Measurements from ENCODE around the gene SSBP3.

- no peak for TF ChIP-seq CTCF (IDR thresholded peaks at IDR 0.05)
- TF ChIP-seq EP300 (IDR thresholded peaks at IDR 0.05), result no peak
Observed at GRCh38 chr1:54329312-54330003, 76.7 kb downstream of the SSBP3 start.
